WTC11 (cell line): ENCODE measurements around the gene TACC2.

ENCODE experiments used
- ELF4 ChIP-seq: sonication (generic); formaldehyde crosslinking; IDR thresholded peaks from 2 replicates; pipeline ENCODE4 v1.8.1; 2022; ENCODE audit warnings: low read depth, mild to moderate bottlenecking, moderate library complexity, missing genetic modification reagents
- KAT7 ChIP-seq: sonication (generic); formaldehyde crosslinking; IDR thresholded peaks from 2 replicates; pipeline ENCODE4 v1.8.1; 2023; ENCODE audit warnings: missing genetic modification reagents, mild to moderate bottlenecking, borderline replicate concordance
- MYBL2 ChIP-seq: sonication (generic); formaldehyde crosslinking; IDR thresholded peaks from 2 replicates; pipeline ENCODE4 v1.8.1; 2023; ENCODE audit warnings: mild to moderate bottlenecking, moderate library complexity, missing genetic modification reagents
- NR3C1 ChIP-seq: sonication (generic); formaldehyde crosslinking; conservative IDR thresholded peaks from 2 replicates; pipeline ENCODE4 v1.8.1; 2023; ENCODE audit warnings: low read depth, mild to moderate bottlenecking, missing genetic modification reagents
- SP1 ChIP-seq: sonication (generic); formaldehyde crosslinking; conservative IDR thresholded peaks from 2 replicates; pipeline ENCODE4 v1.8.1; 2022; ENCODE audit warnings: missing genetic modification reagents
- STAT6 ChIP-seq: sonication (generic); formaldehyde crosslinking; conservative IDR thresholded peaks from 2 replicates; pipeline ENCODE4 v1.8.1; 2023; ENCODE audit warnings: mild to moderate bottlenecking, low read depth, missing genetic modification reagents, moderate library complexity
- TEAD1 ChIP-seq: sonication (generic); formaldehyde crosslinking; IDR thresholded peaks from 2 replicates; pipeline ENCODE4 v1.8.0; 2022; ENCODE audit warnings: mild to moderate bottlenecking, missing genetic modification reagents
- TEAD4 ChIP-seq: sonication (generic); formaldehyde crosslinking; IDR thresholded peaks from 2 replicates; pipeline ENCODE4 v1.8.0; 2022; ENCODE audit warnings: mild to moderate bottlenecking, missing genetic modification reagents
- USF2 ChIP-seq: sonication (generic); formaldehyde crosslinking; IDR thresholded peaks from 2 replicates; pipeline ENCODE4 v1.8.1; 2023; ENCODE audit warnings: mild to moderate bottlenecking, missing genetic modification reagents, moderate library complexity
- ZBTB43 ChIP-seq: sonication (generic); formaldehyde crosslinking; IDR thresholded peaks from 2 replicates; pipeline ENCODE4 v1.8.1; 2023; ENCODE audit warnings: mild to moderate bottlenecking, missing genetic modification reagents
- ZNF671 ChIP-seq: fragments of 250-450 bp; sonication (Bioruptor Pico); IDR thresholded peaks from 2 replicates; pipeline ENCODE4 v1.8.0; 2021; ENCODE audit warnings: mild to moderate bottlenecking
- TF ChIP-seq, protein P1 (sequence below): fragments of 200-600 bp; IDR thresholded peaks from 2 replicates; pipeline ENCODE4 v1.8.0; 2022; ENCODE audit warnings: antibody characterized with exemption
- TF ChIP-seq, protein P2 (sequence below): sonication (generic); formaldehyde crosslinking; IDR thresholded peaks from 2 replicates; pipeline ENCODE4 v1.8.1; 2022; ENCODE audit warnings: mild to moderate bottlenecking, moderate library complexity, missing genetic modification reagents

GRCh38 chr10:122295451-122295809 is 306.5 kb downstream of the TACC2 start:
- TF ChIP-seq STAT6 (CRISPR knock-in tag) (no peak), NR3C1 (CRISPR knock-in tag) (no peak), TEAD4 (CRISPR knock-in tag) (no peak), ZNF671 (no peak), MYBL2 (no peak), SP1 (CRISPR knock-in tag) (no peak), TEAD1 (CRISPR knock-in tag) (no peak), ELF4 (no peak), ZBTB43 (no peak), USF2 (CRISPR knock-in tag) (no peak), KAT7 (CRISPR knock-in tag) (no peak)
- TF ChIP-seq, protein P1, sequence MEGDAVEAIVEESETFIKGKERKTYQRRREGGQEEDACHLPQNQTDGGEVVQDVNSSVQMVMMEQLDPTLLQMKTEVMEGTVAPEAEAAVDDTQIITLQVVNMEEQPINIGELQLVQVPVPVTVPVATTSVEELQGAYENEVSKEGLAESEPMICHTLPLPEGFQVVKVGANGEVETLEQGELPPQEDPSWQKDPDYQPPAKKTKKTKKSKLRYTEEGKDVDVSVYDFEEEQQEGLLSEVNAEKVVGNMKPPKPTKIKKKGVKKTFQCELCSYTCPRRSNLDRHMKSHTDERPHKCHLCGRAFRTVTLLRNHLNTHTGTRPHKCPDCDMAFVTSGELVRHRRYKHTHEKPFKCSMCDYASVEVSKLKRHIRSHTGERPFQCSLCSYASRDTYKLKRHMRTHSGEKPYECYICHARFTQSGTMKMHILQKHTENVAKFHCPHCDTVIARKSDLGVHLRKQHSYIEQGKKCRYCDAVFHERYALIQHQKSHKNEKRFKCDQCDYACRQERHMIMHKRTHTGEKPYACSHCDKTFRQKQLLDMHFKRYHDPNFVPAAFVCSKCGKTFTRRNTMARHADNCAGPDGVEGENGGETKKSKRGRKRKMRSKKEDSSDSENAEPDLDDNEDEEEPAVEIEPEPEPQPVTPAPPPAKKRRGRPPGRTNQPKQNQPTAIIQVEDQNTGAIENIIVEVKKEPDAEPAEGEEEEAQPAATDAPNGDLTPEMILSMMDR, result no peak
- TF ChIP-seq, protein P2, sequence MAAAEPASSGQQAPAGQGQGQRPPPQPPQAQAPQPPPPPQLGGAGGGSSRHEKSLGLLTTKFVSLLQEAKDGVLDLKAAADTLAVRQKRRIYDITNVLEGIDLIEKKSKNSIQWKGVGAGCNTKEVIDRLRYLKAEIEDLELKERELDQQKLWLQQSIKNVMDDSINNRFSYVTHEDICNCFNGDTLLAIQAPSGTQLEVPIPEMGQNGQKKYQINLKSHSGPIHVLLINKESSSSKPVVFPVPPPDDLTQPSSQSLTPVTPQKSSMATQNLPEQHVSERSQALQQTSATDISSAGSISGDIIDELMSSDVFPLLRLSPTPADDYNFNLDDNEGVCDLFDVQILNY (CRISPR knock-in tag), result no peak
